Measurements from ENCODE around the gene GJD3. TPM values are rescaled to one million over a fixed set of nuclear protein-coding genes. Genes with fewer than 3 reads are reported as not detected.
A peak's percentile ranks its signal among the peaks of the same experiment; 100 is the strongest.

GJD3 gene
- polyA plus RNA-seq, 1 experiment, result 0.56 TPM

DNA sequence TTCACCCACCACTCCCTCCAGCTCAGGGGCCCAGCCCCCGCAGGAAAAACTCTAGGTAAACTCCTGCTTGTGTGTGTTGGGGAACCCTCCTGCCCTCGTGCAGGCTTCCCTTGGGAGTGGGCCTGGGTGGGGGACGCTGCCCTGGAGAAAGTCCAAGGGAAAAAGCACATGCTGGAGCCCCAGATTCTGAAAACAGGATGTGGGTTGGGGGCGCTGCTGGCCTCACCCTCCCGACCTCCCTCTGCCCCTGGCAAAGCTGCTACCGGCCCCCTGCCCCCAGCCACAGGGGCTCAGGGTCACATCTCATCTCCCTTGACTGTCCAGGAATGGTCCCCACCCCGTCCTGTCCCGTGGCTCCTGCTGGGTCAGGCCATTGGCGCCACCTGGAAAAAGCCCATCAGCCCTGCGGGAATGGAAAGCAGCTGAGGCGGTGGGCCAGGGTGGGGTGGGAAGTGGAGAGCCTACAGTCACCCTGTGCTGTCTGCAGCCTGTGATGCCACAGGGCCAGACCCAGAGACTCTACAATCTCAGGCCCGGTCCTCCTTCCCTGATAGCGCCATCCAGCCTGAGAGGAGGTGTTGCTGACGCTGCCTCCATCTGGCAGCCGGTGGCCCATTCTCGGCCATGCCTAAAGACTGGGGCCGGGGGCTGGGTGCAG lies 2.5 kb upstream of the GJD3 start:
- POLR2A ChIA-PET, result no interaction called here
- Histone ChIP-seq H3K27me3 (ENCODE audit: control insufficient read depth, insufficient read depth, low read length) (no peaks in the 10 kb centered on the region), H3K36me3 (ENCODE audit: control insufficient read depth, insufficient read depth, low read length) (no peaks in the 10 kb centered on the region), H3K4me3 (ENCODE audit: low read depth, low read length) (no peak overlapping the region)
- TF ChIP-seq, protein P1, sequence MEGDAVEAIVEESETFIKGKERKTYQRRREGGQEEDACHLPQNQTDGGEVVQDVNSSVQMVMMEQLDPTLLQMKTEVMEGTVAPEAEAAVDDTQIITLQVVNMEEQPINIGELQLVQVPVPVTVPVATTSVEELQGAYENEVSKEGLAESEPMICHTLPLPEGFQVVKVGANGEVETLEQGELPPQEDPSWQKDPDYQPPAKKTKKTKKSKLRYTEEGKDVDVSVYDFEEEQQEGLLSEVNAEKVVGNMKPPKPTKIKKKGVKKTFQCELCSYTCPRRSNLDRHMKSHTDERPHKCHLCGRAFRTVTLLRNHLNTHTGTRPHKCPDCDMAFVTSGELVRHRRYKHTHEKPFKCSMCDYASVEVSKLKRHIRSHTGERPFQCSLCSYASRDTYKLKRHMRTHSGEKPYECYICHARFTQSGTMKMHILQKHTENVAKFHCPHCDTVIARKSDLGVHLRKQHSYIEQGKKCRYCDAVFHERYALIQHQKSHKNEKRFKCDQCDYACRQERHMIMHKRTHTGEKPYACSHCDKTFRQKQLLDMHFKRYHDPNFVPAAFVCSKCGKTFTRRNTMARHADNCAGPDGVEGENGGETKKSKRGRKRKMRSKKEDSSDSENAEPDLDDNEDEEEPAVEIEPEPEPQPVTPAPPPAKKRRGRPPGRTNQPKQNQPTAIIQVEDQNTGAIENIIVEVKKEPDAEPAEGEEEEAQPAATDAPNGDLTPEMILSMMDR (IDR thresholded peaks at IDR 0.05; ENCODE audit: insufficient read depth, low read depth, low read length), result no peak
- no peak for DNase-seq (ENCODE audit: low read depth)
- CTCF ChIA-PET, result interaction anchor here (0.8 to 6.2 kb wide), 2 partner anchors 63 to 167 kb away, joined by 3 to 66 read pairs; no protein-coding TSS in a partner anchor

DNA sequence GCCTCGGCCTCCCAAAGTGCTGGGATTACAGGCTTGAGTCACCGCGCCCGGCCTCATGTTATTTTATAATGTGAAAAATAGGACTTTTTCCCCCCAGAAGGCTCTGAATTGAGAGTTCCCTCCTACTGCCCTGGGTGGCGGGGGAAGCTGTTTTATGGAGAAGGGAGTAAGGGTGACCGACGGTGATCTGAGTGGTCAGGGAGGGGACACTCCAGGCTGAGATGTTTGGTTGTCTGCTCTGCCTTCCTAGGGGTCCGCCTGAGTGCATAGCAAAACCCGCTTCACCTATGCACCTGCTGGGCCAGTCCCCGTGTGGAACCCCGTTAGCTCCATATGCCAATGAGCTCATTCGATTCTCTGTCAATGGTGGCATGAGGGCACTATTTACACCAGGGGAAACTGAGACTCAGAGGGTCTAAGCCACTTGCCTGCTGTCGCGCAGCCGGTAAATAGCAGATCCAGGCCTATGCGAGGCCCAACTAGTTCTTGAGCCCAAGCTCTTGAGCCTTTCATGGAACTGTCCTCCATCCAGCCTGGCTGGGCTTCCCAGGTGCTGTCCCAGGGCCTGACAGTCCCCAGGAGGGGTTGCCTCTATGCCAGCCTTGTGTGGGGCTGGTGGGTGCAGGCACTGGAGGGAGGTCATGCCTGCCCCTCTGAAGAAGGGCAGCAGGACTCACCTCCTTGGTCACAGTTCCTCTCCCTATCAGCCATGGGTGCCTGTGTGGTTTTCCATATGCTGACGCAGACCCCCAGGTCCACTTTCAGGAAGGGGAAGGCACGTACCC lies 1.7 kb upstream of the GJD3 start:
- no peaks in the 10 kb centered on the region for H3K36me3 ChIP-seq (ENCODE audit: control insufficient read depth, insufficient read depth, low read length)
- DNase-seq (ENCODE audit: low read depth), result no peak
- ChIA-PET CTCF (interaction anchor here (0.8 to 28.2 kb wide), 7 partner anchors 9 to 193 kb away, joined by 3 to 762 read pairs (median 4); partner anchors contain the start of gene RARA), POLR2A (interaction anchor here (0.5 kb wide), 1 partner anchor 44 kb away, joined by 3 read pairs; no protein-coding TSS in a partner anchor)
- H3K4me3 ChIP-seq (ENCODE audit: low read depth, low read length), result no peak overlapping the region
- no peaks in the 10 kb centered on the region for H3K27me3 ChIP-seq (ENCODE audit: control insufficient read depth, insufficient read depth, low read length)
- TF ChIP-seq, protein P1 (IDR thresholded peaks at IDR 0.05; ENCODE audit: insufficient read depth, low read depth, low read length), result no peak

DNA sequence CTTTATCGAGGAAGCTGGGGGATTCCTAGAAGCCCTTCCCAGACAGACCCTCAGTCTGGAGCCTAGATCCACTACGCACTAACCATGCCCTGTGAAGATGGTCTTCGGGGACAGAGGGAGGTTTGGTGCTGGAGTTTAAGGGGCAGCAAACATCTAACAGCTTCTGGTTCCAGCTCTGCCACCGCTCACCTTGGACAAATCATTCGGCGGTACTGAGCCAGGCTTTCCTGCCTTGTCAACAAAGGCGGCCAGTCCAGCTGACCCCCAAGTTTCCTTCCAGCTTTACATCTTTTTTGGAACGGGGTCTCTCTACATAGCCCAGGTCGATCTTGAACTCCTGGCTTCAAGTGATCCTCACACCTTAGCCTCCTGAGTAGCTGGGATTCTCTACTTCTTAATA lies 369 bp upstream of the GJD3 start:
- Histone ChIP-seq H3K4me3 (ENCODE audit: low read depth, low read length) (no peak overlapping the region), H3K27me3 (ENCODE audit: control insufficient read depth, insufficient read depth, low read length) (no peaks in the 10 kb centered on the region), H3K36me3 (ENCODE audit: control insufficient read depth, insufficient read depth, low read length) (no peaks in the 10 kb centered on the region)
- ChIA-PET POLR2A (no interaction called here), CTCF (interaction anchor here (0.7 to 28.2 kb wide), 7 partner anchors 8 to 169 kb away, joined by 3 to 762 read pairs (median 8); partner anchors contain the start of gene RARA)
- TF ChIP-seq, protein P1 (IDR thresholded peaks at IDR 0.05; ENCODE audit: insufficient read depth, low read depth, low read length), result no peak
- DNase-seq (ENCODE audit: low read depth), result no peak

DNA sequence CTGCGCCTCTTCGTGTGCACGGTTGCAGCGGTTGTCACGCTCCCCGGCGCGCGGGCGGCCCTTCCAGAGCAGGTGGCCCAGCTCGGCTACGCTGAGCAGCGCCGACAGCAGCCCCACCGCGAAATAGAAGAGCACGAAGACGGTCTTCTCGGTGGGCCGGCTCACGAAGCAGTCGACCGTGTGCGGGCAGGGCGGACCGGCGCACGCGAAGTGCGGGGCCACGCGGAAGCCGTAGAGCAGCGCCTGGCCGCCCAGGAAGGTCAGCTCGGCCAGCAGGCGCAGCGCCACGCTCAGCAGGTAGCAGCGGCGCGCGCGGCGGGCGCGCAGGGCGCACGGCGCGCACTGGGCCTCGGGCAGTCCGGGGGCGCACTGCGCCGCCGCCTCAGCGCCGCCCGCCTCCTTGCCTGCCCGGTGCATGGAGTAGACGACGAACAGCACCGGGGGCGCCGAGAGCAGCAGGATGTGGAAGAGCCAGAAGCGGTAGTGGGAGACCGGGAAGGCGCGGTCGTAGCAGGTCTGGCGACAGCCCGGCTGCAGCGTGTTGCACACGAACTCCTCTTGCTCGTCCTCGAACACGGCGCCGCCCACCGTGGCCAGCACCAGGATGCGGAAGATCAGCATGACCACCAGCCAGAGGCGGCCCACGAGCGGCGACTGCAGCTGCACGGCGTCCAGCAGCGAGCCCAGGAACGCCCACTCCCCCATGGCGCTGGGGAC lies 1.3 kb downstream of the GJD3 start:
- CTCF ChIA-PET, result interaction anchor here (0.6 to 28.2 kb wide), 24 partner anchors 9 to 1300 kb away, joined by 3 to 762 read pairs (median 4); partner anchors contain the start of genes IGFBP4 and RARA
- POLR2A ChIA-PET, result no interaction called here
- DNase-seq (ENCODE audit: low read depth), result no peak

More for the DNA sequence above, 1.3 kb downstream of the GJD3 start:
- TF ChIP-seq, protein P1 (IDR thresholded peaks at IDR 0.05; ENCODE audit: insufficient read depth, low read depth, low read length), result no peak
- no peaks in the 10 kb centered on the region for H3K36me3 ChIP-seq (ENCODE audit: control insufficient read depth, insufficient read depth, low read length)
- peak overlapping the region; percentile 43 for H3K4me3 ChIP-seq (ENCODE audit: low read depth, low read length)
- H3K27me3 ChIP-seq (ENCODE audit: control insufficient read depth, insufficient read depth, low read length), result no peaks in the 10 kb centered on the region
